ENCODE measurements around the gene DUSP6. TPM values are rescaled to one million over a fixed set of nuclear protein-coding genes. Genes with fewer than 3 reads are reported as not detected.

Gene DUSP6
- total and polyA plus RNA-seq, 8 donors, result 5.3 to 26.1 (median 12.8) TPM

GRCh38 chr12:89376844-89377243 lies 24.5 kb upstream of the DUSP6 start:
- no peaks in the 10 kb centered on the region for H3K27me3 ChIP-seq
- WGBS, 2 donors, result 83 to 89% methylated on average over 2 of the region's 2 CpGs
- DNase-seq (no peak), FAIRE-seq (no peak), ATAC-seq (no peak)
- H3K9me3 ChIP-seq, result no peaks in the 10 kb centered on the region
- peaks cover 0 to 5% (median 0%) of the 10 kb centered on the region in 3 donors for H3K4me1 ChIP-seq
- no peak overlapping the region for H3K27ac ChIP-seq
- H3K4me3 ChIP-seq, result no peak overlapping the region
- H3K36me3 ChIP-seq, result no peaks in the 10 kb centered on the region
- no peak for TF ChIP-seq CTCF (IDR thresholded peaks at IDR 0.05)
- intact Hi-C loops (cut with DNase I), result no loop called here

- no peak overlapping the region for H3K4me3 ChIP-seq
- intact Hi-C loops (cut with DNase I), result no loop called here
- H3K9me3 ChIP-seq, result no peaks in the 10 kb centered on the region
- H3K4me1 ChIP-seq, result peaks cover 0 to 5% (median 0%) of the 10 kb centered on the region in 3 donors
- no peak for TF ChIP-seq CTCF (IDR thresholded peaks at IDR 0.05)
- DNase-seq (no peak), ATAC-seq (no peak), FAIRE-seq (no peak)
- no peak overlapping the region for H3K27ac ChIP-seq
- WGBS, 2 donors, result 67 to 86% methylated on average over 1 of the region's 1 CpG
- no peaks in the 10 kb centered on the region for H3K27me3 ChIP-seq
- H3K36me3 ChIP-seq, result no peaks in the 10 kb centered on the region
Measured at GRCh38 chr12:89376202-89376529, 23.9 kb upstream of the DUSP6 start.

GRCh38 chr12:89373763-89374572 lies 21.7 kb upstream of the DUSP6 start:
- no peaks in the 10 kb centered on the region for H3K9me3 ChIP-seq
- TF ChIP-seq CTCF (IDR thresholded peaks at IDR 0.05), result no peak
- peaks cover 0 to 5% (median 0%) of the 10 kb centered on the region in 3 donors for H3K4me1 ChIP-seq
- no peak for DNase-seq
- FAIRE-seq, result no peak
- no peak overlapping the region for H3K4me3 ChIP-seq
- intact Hi-C loops (cut with DNase I), result no loop called here
- H3K27me3 ChIP-seq, result no peaks in the 10 kb centered on the region
- H3K36me3 ChIP-seq, result no peaks in the 10 kb centered on the region
- peak in 3 of 4 donors; percentile 71 to 84 (median 81) for ATAC-seq
- 42 to 48% methylated on average over 2 of the region's 2 CpGs for WGBS, 2 donors
- peak overlapping the region in 2 of 4 donors; percentile 46 to 65 for H3K27ac ChIP-seq

GRCh38 chr12:89372584-89373370 lies 20.5 kb upstream of the DUSP6 start:
- WGBS, 2 donors, result 62 to 63% methylated on average over 6 of the region's 6 CpGs
- no peak for TF ChIP-seq CTCF (IDR thresholded peaks at IDR 0.05)
- H3K4me1 ChIP-seq, result peaks cover 0 to 5% (median 0%) of the 10 kb centered on the region in 3 donors
- no peaks in the 10 kb centered on the region for H3K9me3 ChIP-seq
- intact Hi-C loops (cut with DNase I), result no loop called here
- no peaks in the 10 kb centered on the region for H3K27me3 ChIP-seq
- FAIRE-seq, result no peak
- H3K4me3 ChIP-seq, result no peak overlapping the region
- no peak for DNase-seq
- H3K36me3 ChIP-seq, result no peaks in the 10 kb centered on the region
- H3K27ac ChIP-seq, result no peak overlapping the region
- peak in 1 of 4 donors; percentile 15 for ATAC-seq
